Tibial nerve (tissue), 4 donors: ENCODE measurements around the gene SERPINB5. TPM values are rescaled to one million over a fixed set of nuclear protein-coding genes. Genes with fewer than 3 reads are reported as not detected.
A peak's percentile ranks its signal among the peaks of the same experiment; 100 is the strongest.

Source experiments
- DNase-seq, 2 donors: peaks; one replicate each; pipeline ENCODE4 v3.0.0-alpha.2; 2019; ENCODE audit warnings: low spot score in 2 of 2
- H3K27ac ChIP-seq, 4 donors: fragments of 200-600 bp; sonication (generic) in 3 of 4; one replicate each; pipeline ENCODE4 v1.5.1; 2017 to 2019; ENCODE audit warnings: mild to moderate bottlenecking in 1 of 4
- H3K27me3 ChIP-seq, 2 donors: fragments of 200-600 bp; sonication (generic) in 1 of 2; one replicate each; pipeline versions ENCODE4 v1.5.1 to v1.6.0; 2017 to 2019
- H3K36me3 ChIP-seq, 3 donors: fragments of 200-600 bp; sonication (generic); one replicate each; pipeline ENCODE4 v1.5.1; 2018 to 2019
- H3K4me1 ChIP-seq, 4 donors: fragments of 200-600 bp; sonication (generic) in 3 of 4; one replicate each; pipeline ENCODE4 v1.5.1; 2017 to 2019
- H3K4me3 ChIP-seq, 4 donors: fragments of 200-600 bp; sonication (generic) in 3 of 4; one replicate each; pipeline ENCODE4 v1.5.1; 2017 to 2019; ENCODE audit warnings: mild to moderate bottlenecking in 1 of 4, moderate library complexity in 1 of 4
- H3K9me3 ChIP-seq, 4 donors: fragments of 200-600 bp; sonication (generic) in 3 of 4; one replicate each; pipeline ENCODE4 v1.5.1; 2017 to 2019
- EP300 ChIP-seq, 2 donors: sonication (generic); formaldehyde crosslinking; IDR thresholded peaks; one replicate each; pipeline ENCODE4 v1.6.1; 2017; ENCODE audit warnings: antibody characterized with exemption in 2 of 2, mild to moderate bottlenecking in 1 of 2
- POLR2A ChIP-seq, 2 donors: fragments of 450-650 bp; IDR thresholded peaks; one replicate each; pipeline ENCODE4 v1.6.1; 2017; ENCODE audit warnings: antibody characterized with exemption in 2 of 2, mild to moderate bottlenecking in 2 of 2, moderate library complexity in 2 of 2
- WGBS, 2 donors: methylation state at CpG; one replicate each; pipeline ENCODE4 v1.1.5; 2018; 5-methylcytosine and 5-hydroxymethylcytosine counted together
- total RNA-seq, 4 donors: library from RNA; depleted of rRNA; stranded (reverse); fragments of >200 nt; gene quantifications; one replicate each; pipeline ENCODE4 v1.1.0, GENCODE V29; 2016
- TF ChIP-seq, protein P1 (sequence below), 5 experiments: fragments of 200-600 bp in 3 of 5; fragments of 450-650 bp in 2 of 5; sonication (generic) in 3 of 5; IDR thresholded peaks; one replicate each; pipeline ENCODE4 v1.5.1; 2016 to 2019; ENCODE audit warnings: antibody characterized with exemption in 5 of 5, mild to moderate bottlenecking in 3 of 5, moderate library complexity in 2 of 5

SERPINB5 gene
- total RNA-seq, 4 donors from 2014 or later = not detected

- WGBS, 2 donors = 68 to 77% methylated on average over 2 of the region's 2 CpGs
- DNase-seq = no peak
Measured at GRCh38 chr18:63465059-63465458, 11.7 kb upstream of the SERPINB5 start.

DNA sequence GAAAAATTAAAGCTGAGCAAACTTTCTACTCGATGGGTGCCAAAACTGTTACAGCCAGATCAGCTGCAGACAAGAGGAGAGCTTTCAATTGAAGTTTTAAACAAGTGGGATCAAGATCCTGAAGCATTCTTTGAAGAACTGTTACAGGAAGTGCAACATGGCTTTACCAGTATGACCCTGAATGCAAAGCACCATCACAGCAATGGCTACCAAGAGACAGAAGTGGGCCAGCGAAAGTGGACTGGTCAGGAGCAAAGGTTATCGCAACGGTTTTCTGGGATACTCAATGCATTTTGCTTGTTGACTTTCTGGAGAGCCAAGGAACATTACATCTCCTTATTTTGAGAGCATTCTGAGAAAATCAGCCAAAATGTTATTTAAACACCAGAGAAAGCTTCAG lies 9.1 kb upstream of the SERPINB5 start:
- TF ChIP-seq POLR2A (IDR thresholded peaks at IDR 0.05) = no peak
- TF ChIP-seq, protein P1, sequence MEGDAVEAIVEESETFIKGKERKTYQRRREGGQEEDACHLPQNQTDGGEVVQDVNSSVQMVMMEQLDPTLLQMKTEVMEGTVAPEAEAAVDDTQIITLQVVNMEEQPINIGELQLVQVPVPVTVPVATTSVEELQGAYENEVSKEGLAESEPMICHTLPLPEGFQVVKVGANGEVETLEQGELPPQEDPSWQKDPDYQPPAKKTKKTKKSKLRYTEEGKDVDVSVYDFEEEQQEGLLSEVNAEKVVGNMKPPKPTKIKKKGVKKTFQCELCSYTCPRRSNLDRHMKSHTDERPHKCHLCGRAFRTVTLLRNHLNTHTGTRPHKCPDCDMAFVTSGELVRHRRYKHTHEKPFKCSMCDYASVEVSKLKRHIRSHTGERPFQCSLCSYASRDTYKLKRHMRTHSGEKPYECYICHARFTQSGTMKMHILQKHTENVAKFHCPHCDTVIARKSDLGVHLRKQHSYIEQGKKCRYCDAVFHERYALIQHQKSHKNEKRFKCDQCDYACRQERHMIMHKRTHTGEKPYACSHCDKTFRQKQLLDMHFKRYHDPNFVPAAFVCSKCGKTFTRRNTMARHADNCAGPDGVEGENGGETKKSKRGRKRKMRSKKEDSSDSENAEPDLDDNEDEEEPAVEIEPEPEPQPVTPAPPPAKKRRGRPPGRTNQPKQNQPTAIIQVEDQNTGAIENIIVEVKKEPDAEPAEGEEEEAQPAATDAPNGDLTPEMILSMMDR (IDR thresholded peaks at IDR 0.05) = no peak
- TF ChIP-seq EP300 (IDR thresholded peaks at IDR 0.05) = no peak
- H3K36me3 ChIP-seq = no peaks in the 10 kb centered on the region
- H3K27ac ChIP-seq = no peak overlapping the region
- 82 to 83% methylated on average over 4 of the region's 4 CpGs for WGBS, 2 donors
- no peaks in the 10 kb centered on the region for H3K9me3 ChIP-seq
- H3K27me3 ChIP-seq = no peaks in the 10 kb centered on the region
- no peak overlapping the region for H3K4me3 ChIP-seq
- no peaks in the 10 kb centered on the region for H3K4me1 ChIP-seq
- DNase-seq = no peak

More at GRCh38 chr18:63465059-63465458, 11.7 kb upstream of the SERPINB5 start:
- Histone ChIP-seq H3K4me3 (no peak overlapping the region), H3K27ac (no peak overlapping the region), H3K36me3 (no peaks in the 10 kb centered on the region), H3K4me1 (no peaks in the 10 kb centered on the region), H3K9me3 (no peaks in the 10 kb centered on the region), H3K27me3 (no peaks in the 10 kb centered on the region)
- TF ChIP-seq POLR2A (IDR thresholded peaks at IDR 0.05) = no peak
- TF ChIP-seq EP300 (IDR thresholded peaks at IDR 0.05) = no peak

GRCh38 chr18:63468575-63468974 lies 8.2 kb upstream of the SERPINB5 start:
- 84 to 91% methylated on average over 3 of the region's 3 CpGs for WGBS, 2 donors
- no peak for DNase-seq
- Histone ChIP-seq H3K27ac (no peak overlapping the region), H3K4me3 (no peak overlapping the region), H3K27me3 (no peaks in the 10 kb centered on the region), H3K9me3 (no peaks in the 10 kb centered on the region), H3K36me3 (no peaks in the 10 kb centered on the region), H3K4me1 (no peaks in the 10 kb centered on the region)
- TF ChIP-seq, protein P1 (IDR thresholded peaks at IDR 0.05) = no peak
- TF ChIP-seq POLR2A (IDR thresholded peaks at IDR 0.05) = no peak
- TF ChIP-seq EP300 (IDR thresholded peaks at IDR 0.05) = no peak

GRCh38 chr18:63470751-63471150 lies 6.0 kb upstream of the SERPINB5 start:
- H3K4me3 ChIP-seq = no peak overlapping the region
- DNase-seq = no peak
- H3K27me3 ChIP-seq = no peaks in the 10 kb centered on the region
- no peaks in the 10 kb centered on the region for H3K36me3 ChIP-seq
- H3K27ac ChIP-seq = no peak overlapping the region
- TF ChIP-seq EP300 (IDR thresholded peaks at IDR 0.05) (no peak), POLR2A (IDR thresholded peaks at IDR 0.05) (no peak)
- TF ChIP-seq, protein P1 (IDR thresholded peaks at IDR 0.05) = no peak
- H3K4me1 ChIP-seq = no peaks in the 10 kb centered on the region
- no peaks in the 10 kb centered on the region for H3K9me3 ChIP-seq
- 80 to 84% methylated on average over 12 of the region's 12 CpGs for WGBS, 2 donors

DNA sequence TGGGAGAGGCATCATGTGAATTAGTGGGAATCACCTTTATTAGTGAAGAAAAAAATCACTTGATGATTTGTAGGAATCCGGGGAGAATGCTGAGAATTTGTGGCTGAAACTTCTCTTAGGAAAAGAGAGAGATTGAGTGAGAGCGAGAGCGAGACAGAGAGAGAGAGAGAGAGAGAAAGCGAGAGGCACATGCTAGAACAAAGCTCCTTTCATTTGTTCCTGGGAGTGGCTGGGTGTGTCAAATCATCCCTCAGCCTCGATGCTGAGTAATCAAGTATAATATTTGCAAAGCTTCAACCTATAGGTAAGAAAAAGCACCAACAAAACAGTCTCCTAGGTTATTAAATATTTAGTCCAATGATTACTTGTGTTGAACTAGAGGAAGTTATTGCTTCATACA lies 4.4 kb upstream of the SERPINB5 start:
- Histone ChIP-seq H3K4me1 (no peaks in the 10 kb centered on the region), H3K27me3 (no peaks in the 10 kb centered on the region), H3K4me3 (no peak overlapping the region), H3K27ac (no peak overlapping the region), H3K9me3 (no peaks in the 10 kb centered on the region), H3K36me3 (no peaks in the 10 kb centered on the region)
- 11 to 33% methylated on average over 5 of the region's 5 CpGs for WGBS, 2 donors
- no peak for DNase-seq
- no peak for TF ChIP-seq EP300 (IDR thresholded peaks at IDR 0.05)
- TF ChIP-seq, protein P1 (IDR thresholded peaks at IDR 0.05) = no peak
- TF ChIP-seq POLR2A (IDR thresholded peaks at IDR 0.05) = no peak

DNA sequence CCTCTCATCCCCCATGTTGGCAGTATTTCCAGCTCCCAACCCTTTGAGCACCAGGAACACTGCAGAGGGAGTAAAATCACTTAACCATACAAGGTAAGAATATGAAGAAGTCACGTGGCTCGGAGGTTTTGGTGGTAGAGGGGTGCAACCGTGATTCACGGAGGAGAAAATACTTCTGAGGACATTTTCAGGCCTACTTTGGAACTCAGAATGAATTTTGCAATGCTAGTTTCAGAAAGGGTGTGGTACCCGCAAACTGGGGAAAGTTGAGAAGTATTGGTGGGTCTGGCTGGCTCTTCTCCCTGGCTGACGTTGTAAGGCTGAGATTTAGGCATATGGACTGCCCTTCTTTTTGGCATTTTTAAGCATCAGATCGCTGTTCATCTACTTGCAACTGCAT lies 442 bp downstream of the SERPINB5 start:
- no peak for DNase-seq
- H3K36me3 ChIP-seq = no peaks in the 10 kb centered on the region
- H3K27ac ChIP-seq = no peak overlapping the region
- no peak for TF ChIP-seq POLR2A (IDR thresholded peaks at IDR 0.05)
- TF ChIP-seq, protein P1 (IDR thresholded peaks at IDR 0.05) = no peak
- no peak for TF ChIP-seq EP300 (IDR thresholded peaks at IDR 0.05)
- no peaks in the 10 kb centered on the region for H3K4me1 ChIP-seq
- H3K27me3 ChIP-seq = no peaks in the 10 kb centered on the region
- no peaks in the 10 kb centered on the region for H3K9me3 ChIP-seq
- H3K4me3 ChIP-seq = peak overlapping the region in 1 of 4 donors; percentile 10
- WGBS, 2 donors = 88 to 94% methylated on average over 7 of the region's 7 CpGs
